ENCODE data around the gene BRF1.

Gene BRF1

DNA sequence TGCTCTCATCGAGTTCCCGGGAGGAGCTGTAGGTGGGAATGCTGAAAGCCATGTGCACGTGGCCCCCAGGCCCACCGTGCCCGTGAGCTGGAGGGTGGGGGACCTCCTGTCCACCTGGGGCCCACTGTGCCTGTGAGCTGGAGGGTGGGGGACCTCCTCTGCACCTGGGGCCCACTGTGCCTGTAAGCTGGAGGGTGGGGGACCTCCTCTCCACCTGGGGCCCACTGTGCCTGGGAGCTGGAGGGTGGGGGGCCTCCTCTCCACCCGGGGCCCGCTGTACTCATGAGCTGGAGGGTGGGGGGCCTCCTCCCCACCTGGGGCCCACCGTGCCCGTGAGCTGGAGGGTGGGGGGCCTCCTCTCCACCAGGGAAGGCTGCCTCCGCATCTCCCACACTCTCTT lies 105.8 kb downstream of the BRF1 start:
- CTCF ChIA-PET, result interaction anchor here (0.6 to 0.8 kb wide), 2 partner anchors 10 to 25 kb away, joined by 3 read pairs; no protein-coding TSS in a partner anchor
- TF ChIP-seq, protein P1, sequence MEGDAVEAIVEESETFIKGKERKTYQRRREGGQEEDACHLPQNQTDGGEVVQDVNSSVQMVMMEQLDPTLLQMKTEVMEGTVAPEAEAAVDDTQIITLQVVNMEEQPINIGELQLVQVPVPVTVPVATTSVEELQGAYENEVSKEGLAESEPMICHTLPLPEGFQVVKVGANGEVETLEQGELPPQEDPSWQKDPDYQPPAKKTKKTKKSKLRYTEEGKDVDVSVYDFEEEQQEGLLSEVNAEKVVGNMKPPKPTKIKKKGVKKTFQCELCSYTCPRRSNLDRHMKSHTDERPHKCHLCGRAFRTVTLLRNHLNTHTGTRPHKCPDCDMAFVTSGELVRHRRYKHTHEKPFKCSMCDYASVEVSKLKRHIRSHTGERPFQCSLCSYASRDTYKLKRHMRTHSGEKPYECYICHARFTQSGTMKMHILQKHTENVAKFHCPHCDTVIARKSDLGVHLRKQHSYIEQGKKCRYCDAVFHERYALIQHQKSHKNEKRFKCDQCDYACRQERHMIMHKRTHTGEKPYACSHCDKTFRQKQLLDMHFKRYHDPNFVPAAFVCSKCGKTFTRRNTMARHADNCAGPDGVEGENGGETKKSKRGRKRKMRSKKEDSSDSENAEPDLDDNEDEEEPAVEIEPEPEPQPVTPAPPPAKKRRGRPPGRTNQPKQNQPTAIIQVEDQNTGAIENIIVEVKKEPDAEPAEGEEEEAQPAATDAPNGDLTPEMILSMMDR (conservative IDR thresholded peaks at IDR 0.05; ENCODE audit: low read depth), result no peak

DNA sequence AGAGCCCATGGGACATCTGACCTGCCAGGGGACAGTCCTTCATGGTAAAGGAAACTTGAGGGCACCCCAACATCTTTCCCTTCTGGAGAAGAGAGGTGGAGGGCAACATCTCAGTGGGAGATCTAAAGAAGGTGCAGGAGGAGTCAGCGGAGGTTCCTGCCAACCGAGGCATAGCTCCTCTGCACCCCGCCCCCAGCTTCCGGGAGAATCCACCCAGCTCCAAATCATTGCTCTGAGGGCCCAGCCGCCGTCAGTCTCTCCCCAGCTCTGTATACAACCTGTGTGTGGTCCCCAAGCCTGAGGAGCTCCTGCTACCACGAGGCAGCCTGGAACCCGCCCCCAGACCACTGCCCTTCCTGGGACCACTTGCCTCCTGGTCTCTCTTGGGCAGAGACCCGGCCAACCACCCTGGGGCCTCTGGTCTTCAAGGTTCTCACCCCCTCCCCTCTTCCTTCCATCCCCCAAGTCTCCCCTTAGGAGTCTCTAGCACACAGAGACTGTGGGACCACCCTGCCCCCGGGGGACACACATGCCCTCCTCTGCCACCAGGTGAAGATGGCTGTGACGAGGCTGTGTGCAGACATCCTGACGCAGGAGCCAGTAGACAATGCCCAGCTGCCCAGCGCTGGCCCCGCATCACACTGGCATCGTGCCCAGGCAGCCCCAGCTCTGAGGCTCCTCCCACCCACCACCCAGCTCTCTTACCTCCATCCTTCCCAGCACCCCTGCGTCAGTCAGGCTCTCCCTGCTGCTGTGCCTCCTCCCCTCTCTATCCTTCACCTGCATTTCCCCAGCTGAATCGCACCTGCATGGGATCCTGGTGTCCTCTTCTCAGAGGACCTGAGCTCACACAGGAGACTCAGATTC lies 106.7 kb downstream of the BRF1 start:
- ChIA-PET POLR2A (ENCODE audit: low non-redundant PET) (no interaction called here), CTCF (interaction anchor here (1.0 to 1.1 kb wide), 2 partner anchors 9 to 12 kb away, joined by 3 to 6 read pairs; no protein-coding TSS in a partner anchor)
- TF ChIP-seq, protein P1 (conservative IDR thresholded peaks at IDR 0.05; ENCODE audit: low read depth), result no peak
- no peak overlapping the region for H3K27ac ChIP-seq
- DNase-seq (ENCODE audit: low spot score), result no peak

More for the DNA sequence above, 105.8 kb downstream of the BRF1 start:
- H3K27ac ChIP-seq, result no peak overlapping the region
- DNase-seq (ENCODE audit: low spot score), result no peak
- POLR2A ChIA-PET (ENCODE audit: low non-redundant PET), result no interaction called here

DNA sequence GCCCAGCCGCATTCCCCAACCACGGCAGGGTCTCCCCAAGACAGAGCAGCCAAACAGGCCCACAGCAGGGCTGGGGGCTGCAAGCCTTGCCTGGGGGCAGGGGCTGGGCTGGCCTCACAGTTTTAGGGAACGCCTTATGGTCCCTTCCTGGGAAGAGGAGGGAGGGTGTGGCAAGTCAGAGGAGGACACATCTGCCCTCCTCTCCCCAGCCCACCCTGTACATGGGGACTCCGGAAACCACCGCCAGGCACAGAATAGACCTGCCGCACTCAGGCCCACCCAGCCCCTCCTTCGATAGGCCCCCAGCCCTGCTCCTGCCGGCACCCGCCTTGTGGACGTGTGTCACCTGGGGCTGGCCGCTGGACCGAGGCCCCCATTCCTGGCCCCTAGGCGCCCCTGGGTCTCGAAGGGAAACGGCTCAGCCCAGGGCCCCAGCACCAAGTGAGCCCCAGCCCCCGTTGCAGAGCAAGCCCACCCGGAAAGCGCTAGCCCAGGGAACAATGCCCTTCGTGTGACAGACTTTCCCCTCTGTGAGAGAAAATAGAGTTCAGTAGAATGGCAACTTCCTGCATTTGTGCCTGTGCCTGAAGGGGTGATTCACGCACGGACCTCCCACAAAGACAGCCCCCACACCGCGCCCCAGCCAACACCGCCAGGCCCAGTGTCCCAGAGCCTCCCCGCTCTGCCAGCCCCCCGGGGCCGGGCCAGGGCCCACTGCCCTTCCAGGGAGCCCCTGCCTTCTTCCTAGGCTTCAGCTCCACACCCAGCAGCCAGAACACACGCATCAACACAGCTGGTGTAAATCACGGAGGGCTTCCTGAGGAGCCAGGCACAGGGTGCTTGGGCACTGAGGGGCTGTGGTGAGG lies 107.7 kb downstream of the BRF1 start:
- TF ChIP-seq, protein P1 (conservative IDR thresholded peaks at IDR 0.05; ENCODE audit: low read depth), result no peak
- no peak overlapping the region; the same call in 1 of the 2 replicates for H3K27ac ChIP-seq
- no peak for DNase-seq (ENCODE audit: low spot score)
- CTCF ChIA-PET, result interaction anchor here (1.0 to 1.1 kb wide), 2 partner anchors 10 to 11 kb away, joined by 3 to 6 read pairs; no protein-coding TSS in a partner anchor
- POLR2A ChIA-PET (ENCODE audit: low non-redundant PET), result no interaction called here

DNA sequence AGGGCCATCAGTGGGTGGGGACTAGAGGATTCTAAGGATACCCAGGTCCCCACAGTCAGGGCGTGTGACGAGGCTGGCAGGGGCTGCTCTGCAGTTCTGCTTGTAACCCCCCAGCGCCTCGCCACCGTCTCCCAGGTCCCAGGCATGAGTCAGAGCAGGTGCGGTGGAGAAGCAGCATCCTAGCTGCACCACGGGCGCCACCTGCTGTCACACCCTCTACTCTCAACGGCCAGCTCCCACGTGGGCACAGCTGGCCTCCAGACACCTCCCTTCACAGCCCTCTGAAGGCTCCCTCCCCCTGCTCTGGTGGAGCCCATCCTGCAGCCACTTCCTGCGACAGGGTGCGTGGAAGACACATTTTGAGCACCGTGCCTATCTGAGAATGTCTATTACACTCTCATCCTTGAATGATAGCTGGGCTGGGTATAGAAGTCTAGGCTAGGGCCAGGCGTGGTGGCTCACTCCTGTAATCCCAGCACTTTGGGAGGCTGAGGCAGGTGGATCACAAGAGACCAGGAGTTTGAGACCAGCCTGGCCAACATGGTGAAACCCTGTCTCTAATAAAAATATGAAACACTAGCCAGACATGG lies 112.8 kb downstream of the BRF1 start:
- ChIA-PET POLR2A (ENCODE audit: low non-redundant PET) (no interaction called here), CTCF (interaction anchor here (0.9 to 1.7 kb wide), 2 partner anchors 55 to 98 kb away, joined by 4 to 5 read pairs; no protein-coding TSS in a partner anchor)
- TF ChIP-seq, protein P1 (conservative IDR thresholded peaks at IDR 0.05; ENCODE audit: low read depth), result no peak
- no peak for DNase-seq (ENCODE audit: low spot score)
- H3K27ac ChIP-seq, result no peak overlapping the region

DNA sequence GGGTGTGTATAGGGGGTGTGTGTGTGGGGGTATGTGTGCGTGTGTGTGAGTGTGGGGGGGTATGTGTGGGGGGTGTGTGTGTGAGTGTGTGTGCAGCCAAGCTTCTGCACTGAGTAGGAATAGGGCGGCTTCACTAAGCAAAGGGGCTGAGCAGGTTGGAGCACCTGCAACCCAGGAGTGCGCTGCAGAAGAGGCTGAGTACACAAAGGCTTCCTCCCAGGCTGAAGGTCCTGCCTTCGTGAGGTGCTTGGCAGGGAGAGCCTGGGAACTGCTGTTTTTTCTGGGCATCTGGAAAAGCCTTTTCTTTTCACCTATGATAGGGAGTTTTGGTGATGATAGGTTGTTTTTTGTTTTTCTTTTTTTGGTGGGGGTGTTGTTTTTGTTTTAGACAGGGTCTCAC lies 113.7 kb downstream of the BRF1 start:
- TF ChIP-seq, protein P1 (conservative IDR thresholded peaks at IDR 0.05; ENCODE audit: low read depth), result no peak
- ChIA-PET CTCF (interaction anchor here (0.9 kb wide), 1 partner anchor 56 kb away, joined by 4 read pairs; no protein-coding TSS in a partner anchor), POLR2A (ENCODE audit: low non-redundant PET) (no interaction called here)
- H3K27ac ChIP-seq, result no peak overlapping the region
- DNase-seq (ENCODE audit: low spot score), result no peak

DNA sequence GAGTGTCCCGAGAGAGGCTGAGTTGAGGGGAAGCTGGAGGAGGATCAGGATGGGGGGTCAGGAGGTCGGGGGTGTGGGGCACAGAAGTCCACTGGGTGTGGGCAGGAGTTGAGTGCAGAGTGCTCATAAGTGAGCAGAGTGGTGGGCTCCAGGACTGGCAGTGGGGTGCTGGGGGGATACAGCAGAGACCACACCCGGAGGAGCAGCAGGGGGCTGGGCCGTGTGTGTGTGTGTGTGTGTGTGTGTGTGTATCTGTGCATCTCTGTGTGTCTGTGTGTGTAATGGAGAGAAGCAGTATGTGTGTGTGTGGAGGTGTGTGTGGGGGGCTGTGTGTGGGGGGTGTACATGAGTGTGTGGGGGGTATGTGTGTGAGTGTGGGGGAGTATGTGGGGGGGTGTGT lies 114.8 kb downstream of the BRF1 start:
- CTCF ChIA-PET, result no interaction called here

More for the DNA sequence above, 114.8 kb downstream of the BRF1 start:
- DNase-seq (ENCODE audit: low spot score), result no peak
- POLR2A ChIA-PET (ENCODE audit: low non-redundant PET), result interaction anchor here (0.6 kb wide), 1 partner anchor 115 kb away, joined by 3 read pairs; the partner anchor contains the start of gene BRF1
- no peak overlapping the region for H3K27ac ChIP-seq
- TF ChIP-seq, protein P1 (conservative IDR thresholded peaks at IDR 0.05; ENCODE audit: low read depth), result no peak

Measured in RWPE1 (cell line).